Measurements from ENCODE around the gene SHMT1.

SHMT1 gene

GRCh38 chr17:18323007-18323406 lies 40.3 kb downstream of the SHMT1 start:
- no peak for ATAC-seq
- TF ChIP-seq CREB5 (CRISPR knock-in tag; IDR thresholded peaks at IDR 0.05; ENCODE audit: low read depth) (no peak), TSHZ2 (CRISPR knock-in tag; IDR thresholded peaks at IDR 0.05) (no peak), ZC3H10 (CRISPR knock-in tag; IDR thresholded peaks at IDR 0.05) (no peak), CSDC2 (CRISPR knock-in tag; IDR thresholded peaks at IDR 0.05) (no peak), GLIS3 (CRISPR knock-in tag; IDR thresholded peaks at IDR 0.05) (no peak), POU6F1 (CRISPR knock-in tag; IDR thresholded peaks at IDR 0.05; ENCODE audit: borderline replicate concordance, low read depth) (no peak), PPARA (CRISPR knock-in tag; IDR thresholded peaks at IDR 0.05; ENCODE audit: borderline replicate concordance) (no peak), CSRNP3 (CRISPR knock-in tag; IDR thresholded peaks at IDR 0.05) (no peak), ARNTL (CRISPR knock-in tag; IDR thresholded peaks at IDR 0.05; ENCODE audit: borderline replicate concordance, low read depth) (no peak), TCF4 (CRISPR knock-in tag; IDR thresholded peaks at IDR 0.05; ENCODE audit: borderline replicate concordance) (no peak), ZFP30 (CRISPR knock-in tag; IDR thresholded peaks at IDR 0.05) (no peak), ZNF565 (CRISPR knock-in tag; conservative IDR thresholded peaks at IDR 0.05; ENCODE audit: low read depth) (no peak), SNAI2 (CRISPR knock-in tag; IDR thresholded peaks at IDR 0.05) (no peak)

GRCh38 chr17:18322522-18322921 lies 40.8 kb downstream of the SHMT1 start:
- no peak for TF ChIP-seq ZFP3 (CRISPR knock-in tag; IDR thresholded peaks at IDR 0.05)
- no peak for TF ChIP-seq TOX (CRISPR knock-in tag; IDR thresholded peaks at IDR 0.05; ENCODE audit: borderline replicate concordance)
- TF ChIP-seq RARB (CRISPR knock-in tag; IDR thresholded peaks at IDR 0.05): no peak
- TF ChIP-seq OSR1 (CRISPR knock-in tag; IDR thresholded peaks at IDR 0.05): no peak
- no peak for TF ChIP-seq POU6F1 (CRISPR knock-in tag; IDR thresholded peaks at IDR 0.05; ENCODE audit: borderline replicate concordance, low read depth)
- TF ChIP-seq TCF4 (CRISPR knock-in tag; IDR thresholded peaks at IDR 0.05; ENCODE audit: borderline replicate concordance): no peak
- TF ChIP-seq ARNTL (CRISPR knock-in tag; IDR thresholded peaks at IDR 0.05; ENCODE audit: borderline replicate concordance, low read depth): no peak
- no peak for TF ChIP-seq GLIS3 (CRISPR knock-in tag; IDR thresholded peaks at IDR 0.05)
- no peak for TF ChIP-seq TSHZ2 (CRISPR knock-in tag; IDR thresholded peaks at IDR 0.05)
- TF ChIP-seq ESRRG (CRISPR knock-in tag; IDR thresholded peaks at IDR 0.05): no peak
- no peak for TF ChIP-seq ISL1 (CRISPR knock-in tag; IDR thresholded peaks at IDR 0.05)
- TF ChIP-seq ZNF565 (CRISPR knock-in tag; conservative IDR thresholded peaks at IDR 0.05; ENCODE audit: low read depth): no peak
- TF ChIP-seq PATZ1 (CRISPR knock-in tag; IDR thresholded peaks at IDR 0.05; ENCODE audit: borderline replicate concordance): no peak
- TF ChIP-seq PPARA (CRISPR knock-in tag; IDR thresholded peaks at IDR 0.05; ENCODE audit: borderline replicate concordance): no peak
- no peak for TF ChIP-seq SNAI2 (CRISPR knock-in tag; IDR thresholded peaks at IDR 0.05)
- TF ChIP-seq CSRNP3 (CRISPR knock-in tag; IDR thresholded peaks at IDR 0.05): no peak
- no peak for TF ChIP-seq ZFP30 (CRISPR knock-in tag; IDR thresholded peaks at IDR 0.05)
- TF ChIP-seq CREB5 (CRISPR knock-in tag; IDR thresholded peaks at IDR 0.05; ENCODE audit: low read depth): no peak
- TF ChIP-seq BACH2 (CRISPR knock-in tag; IDR thresholded peaks at IDR 0.05; ENCODE audit: borderline replicate concordance): no peak
- no peak for TF ChIP-seq CSDC2 (CRISPR knock-in tag; IDR thresholded peaks at IDR 0.05)
- no peak for ATAC-seq

All from SK-N-SH treated with all-trans-retinoic acid at 6 μM for 48 hours (cell line).